NOMO-1 treated with dmso at 0.1 percent for 144 hours (cell line): ENCODE results near the gene TTK.
"Not testable (repeated sequence)": the region's sequence is repeated elsewhere in the genome, so short reads cannot be mapped to it uniquely, and the experiment has no call there.

Source experiments
- DNase-seq: peaks from one replicate; lab custom pipeline; 2025; ENCODE audit not compliant: unreplicated experiment; lab: John Stamatoyannopoulos, UW

The TTK gene

GRCh38 chr6:80021131-80021530, 16.7 kb downstream of the TTK start:
- no peak for DNase-seq

GRCh38 chr6:80021591-80021990, 17.1 kb downstream of the TTK start:
- no peak for DNase-seq

GRCh38 chr6:80022803-80023202, 18.4 kb downstream of the TTK start:
- no peak for DNase-seq

GRCh38 chr6:80028589-80028988, 24.1 kb downstream of the TTK start:
- no peak for DNase-seq

GRCh38 chr6:80029470-80029869, 25.0 kb downstream of the TTK start:
- DNase-seq = no peak

- not testable (repeated sequence) for DNase-seq
These were observed 43.8 kb downstream of the TTK start for GRCh38 chr6:80048220-80048619.

GRCh38 chr6:80060774-80061173, 56.3 kb downstream of the TTK start:
- DNase-seq = no peak

GRCh38 chr6:80068146-80068545, 63.7 kb downstream of the TTK start:
- DNase-seq = not testable (repeated sequence)

- not testable (repeated sequence) for DNase-seq
These were observed 66.0 kb downstream of the TTK start for GRCh38 chr6:80070431-80070830.

GRCh38 chr6:80077067-80077466, 72.6 kb downstream of the TTK start:
- no peak for DNase-seq

GRCh38 chr6:80088637-80089036, 84.2 kb downstream of the TTK start:
- no peak for DNase-seq

GRCh38 chr6:80091506-80091905, 87.1 kb downstream of the TTK start:
- DNase-seq = no peak
